ENCODE results near the gene GBGT1. TPM values are rescaled to one million over a fixed set of nuclear protein-coding genes. Genes with fewer than 3 reads are reported as not detected.

The GBGT1 gene
- total and polyA plus RNA-seq, 3 donors from 2014 or later, result 4.0 to 11.2 (median 5.6) TPM

DNA sequence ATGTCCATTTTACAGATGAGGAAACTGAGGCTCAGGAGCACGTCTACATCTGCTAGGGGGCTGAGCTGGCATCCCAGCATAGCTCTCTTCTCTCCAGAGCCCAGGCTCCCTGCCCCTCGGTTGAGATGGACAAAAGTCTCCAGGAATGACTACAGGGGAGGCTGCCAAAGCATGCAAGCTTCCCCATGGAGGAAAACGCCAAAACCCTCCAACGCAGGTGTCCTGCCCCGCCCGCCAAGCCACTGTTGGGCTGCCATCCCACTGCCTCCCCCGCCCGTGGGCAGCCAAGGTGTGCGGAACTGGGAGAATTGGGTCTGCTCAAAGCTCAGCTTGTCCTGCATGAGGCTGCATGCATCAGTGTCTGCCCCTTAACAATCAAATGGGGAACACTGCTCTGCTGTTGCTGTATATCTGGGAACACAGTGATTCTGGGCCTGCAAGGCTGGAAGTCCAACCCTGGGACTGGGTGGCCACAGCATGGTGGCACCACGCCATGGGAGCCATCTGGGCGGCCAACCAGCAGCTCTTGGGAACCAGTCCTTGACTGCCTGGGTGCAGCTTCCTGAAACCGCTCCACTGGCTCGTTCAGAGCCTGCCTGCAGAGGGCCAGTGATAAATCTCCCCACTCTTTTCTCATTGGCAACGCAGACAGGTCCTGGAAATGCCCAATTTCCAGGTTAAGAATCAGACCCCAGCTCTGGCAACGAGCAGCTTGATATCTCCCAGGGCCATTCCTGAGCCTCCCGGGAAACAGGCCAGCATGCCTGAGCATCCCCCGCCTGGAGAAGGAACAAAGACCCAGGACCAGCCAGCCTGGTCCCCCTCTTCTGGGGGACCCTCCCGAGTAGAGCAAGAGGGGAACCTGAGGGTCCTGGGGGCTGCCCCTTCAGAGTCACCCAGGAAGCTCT lies 46.2 kb downstream of the GBGT1 start:
- peak; percentile 64 for DNase-seq
- H3K36me3 ChIP-seq (ENCODE audit: low read depth, missing control alignments), result no peaks in the 10 kb centered on the region
- H3K4me1 ChIP-seq, result peaks cover 58% of the 10 kb centered on the region
- TF ChIP-seq POLR2A (IDR thresholded peaks at IDR 0.05), result no peak
- TF ChIP-seq, protein P1, sequence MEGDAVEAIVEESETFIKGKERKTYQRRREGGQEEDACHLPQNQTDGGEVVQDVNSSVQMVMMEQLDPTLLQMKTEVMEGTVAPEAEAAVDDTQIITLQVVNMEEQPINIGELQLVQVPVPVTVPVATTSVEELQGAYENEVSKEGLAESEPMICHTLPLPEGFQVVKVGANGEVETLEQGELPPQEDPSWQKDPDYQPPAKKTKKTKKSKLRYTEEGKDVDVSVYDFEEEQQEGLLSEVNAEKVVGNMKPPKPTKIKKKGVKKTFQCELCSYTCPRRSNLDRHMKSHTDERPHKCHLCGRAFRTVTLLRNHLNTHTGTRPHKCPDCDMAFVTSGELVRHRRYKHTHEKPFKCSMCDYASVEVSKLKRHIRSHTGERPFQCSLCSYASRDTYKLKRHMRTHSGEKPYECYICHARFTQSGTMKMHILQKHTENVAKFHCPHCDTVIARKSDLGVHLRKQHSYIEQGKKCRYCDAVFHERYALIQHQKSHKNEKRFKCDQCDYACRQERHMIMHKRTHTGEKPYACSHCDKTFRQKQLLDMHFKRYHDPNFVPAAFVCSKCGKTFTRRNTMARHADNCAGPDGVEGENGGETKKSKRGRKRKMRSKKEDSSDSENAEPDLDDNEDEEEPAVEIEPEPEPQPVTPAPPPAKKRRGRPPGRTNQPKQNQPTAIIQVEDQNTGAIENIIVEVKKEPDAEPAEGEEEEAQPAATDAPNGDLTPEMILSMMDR (IDR thresholded peaks at IDR 0.05), result no peak
- H3K4me3 ChIP-seq, result no peak overlapping the region
- WGBS, 2 donors, result 51 to 58% methylated on average over 10 to 17 of the region's 18 CpGs
- intact Hi-C loops (cut with DNase I; ENCODE audit: low total_unique reads), result no loop called here
- no peak overlapping the region for H3K27ac ChIP-seq
- no peaks in the 10 kb centered on the region for H3K27me3 ChIP-seq
- H3K9me3 ChIP-seq, result no peaks in the 10 kb centered on the region

DNA sequence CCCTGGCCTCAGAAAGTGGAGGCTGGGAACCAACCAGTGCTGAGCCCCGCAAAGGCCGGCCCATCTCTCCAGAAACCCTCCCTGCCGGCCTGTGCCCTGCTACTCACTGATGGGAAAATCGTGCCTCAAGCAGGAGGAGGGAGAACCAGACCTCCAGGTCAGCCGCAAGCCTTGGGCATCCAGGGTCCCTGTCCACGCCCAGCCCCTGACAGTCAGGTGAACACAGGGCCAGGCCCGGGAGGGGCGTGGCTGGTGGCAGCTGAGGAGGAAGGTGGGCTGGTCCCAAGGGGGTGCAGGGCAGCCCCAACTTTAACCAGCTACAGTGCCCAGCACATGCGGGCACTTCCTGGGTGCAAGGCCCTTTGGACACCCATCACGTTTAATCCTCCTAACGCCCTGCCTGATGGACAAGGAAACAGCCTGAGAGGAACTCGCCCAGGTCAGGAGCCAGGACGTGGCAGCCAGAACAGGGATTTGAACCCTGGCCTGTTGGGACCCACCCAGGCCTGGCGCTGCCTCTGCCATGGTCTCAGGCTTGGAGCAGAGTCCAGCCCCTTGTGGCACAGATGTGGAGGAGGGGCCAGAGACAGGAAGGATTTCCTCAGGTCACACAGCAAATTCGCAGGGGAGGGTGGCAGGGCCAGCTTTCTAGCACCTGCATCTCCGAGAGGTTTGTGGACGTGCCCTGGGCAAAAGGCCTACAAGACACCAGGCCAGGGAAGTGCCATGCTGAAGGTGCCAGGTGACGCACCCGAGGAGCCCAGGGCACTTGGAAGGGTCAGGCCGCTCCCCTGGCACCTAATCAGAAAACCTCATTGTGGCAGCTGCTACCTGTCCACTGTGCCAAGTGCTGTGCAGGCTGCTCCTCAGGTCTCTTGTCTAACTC lies 47.1 kb downstream of the GBGT1 start:
- peaks cover 56% of the 10 kb centered on the region for H3K4me1 ChIP-seq
- H3K27me3 ChIP-seq, result no peaks in the 10 kb centered on the region
- no peak for DNase-seq
- intact Hi-C loops (cut with DNase I; ENCODE audit: low total_unique reads), result no loop called here
- no peaks in the 10 kb centered on the region for H3K36me3 ChIP-seq (ENCODE audit: low read depth, missing control alignments)
- no peaks in the 10 kb centered on the region for H3K9me3 ChIP-seq
- no peak overlapping the region for H3K27ac ChIP-seq
- no peak for TF ChIP-seq POLR2A (IDR thresholded peaks at IDR 0.05)
- TF ChIP-seq, protein P1 (IDR thresholded peaks at IDR 0.05), result no peak
- 81 to 86% methylated on average over 7 to 20 of the region's 20 CpGs for WGBS, 2 donors
- no peak overlapping the region for H3K4me3 ChIP-seq

DNA sequence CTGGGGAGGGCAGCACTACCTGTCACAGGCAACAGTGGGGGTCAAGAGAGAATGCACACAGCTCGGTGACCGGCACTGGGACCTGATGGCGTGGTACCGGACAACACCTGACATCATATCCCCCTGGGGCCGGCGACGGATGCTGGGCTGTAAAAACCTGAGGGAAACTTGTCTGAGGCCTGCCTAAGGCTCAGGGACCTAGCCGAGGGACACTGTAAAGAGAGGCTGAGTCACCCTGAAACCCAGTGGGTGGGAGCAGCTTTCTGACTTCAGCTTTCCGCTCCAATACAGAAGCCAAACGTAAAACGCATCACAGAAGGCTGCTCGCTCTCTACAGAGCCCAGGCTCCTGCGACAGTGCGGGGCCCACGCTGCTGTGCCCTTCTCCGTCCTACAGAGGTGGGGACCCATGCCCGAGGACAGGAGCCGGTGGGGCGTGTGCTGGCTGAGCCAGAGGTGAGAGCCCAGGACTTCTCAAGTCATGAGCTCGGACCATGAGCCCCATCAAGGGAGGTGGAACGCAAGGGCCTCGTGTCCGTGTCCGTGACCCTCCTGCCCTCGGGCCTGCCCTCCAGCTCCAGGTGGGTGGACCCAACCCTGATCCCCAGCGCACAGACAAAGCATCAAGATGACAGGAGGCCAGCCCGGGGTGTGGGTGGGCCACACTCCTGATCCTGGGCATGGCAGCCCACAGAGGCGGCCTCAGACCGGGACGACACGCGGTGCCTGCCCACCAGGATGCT lies 47.9 kb downstream of the GBGT1 start:
- no peaks in the 10 kb centered on the region for H3K36me3 ChIP-seq (ENCODE audit: low read depth, missing control alignments)
- no peak for DNase-seq
- peaks cover 54% of the 10 kb centered on the region for H3K4me1 ChIP-seq
- H3K9me3 ChIP-seq, result no peaks in the 10 kb centered on the region
- no peak for TF ChIP-seq POLR2A (IDR thresholded peaks at IDR 0.05)
- TF ChIP-seq, protein P1 (IDR thresholded peaks at IDR 0.05), result no peak
- H3K27ac ChIP-seq, result no peak overlapping the region
- intact Hi-C loops (cut with DNase I; ENCODE audit: low total_unique reads), result no loop called here
- 84 to 88% methylated on average over 16 to 27 of the region's 32 CpGs for WGBS, 2 donors
- H3K4me3 ChIP-seq, result no peak overlapping the region
- no peaks in the 10 kb centered on the region for H3K27me3 ChIP-seq

DNA sequence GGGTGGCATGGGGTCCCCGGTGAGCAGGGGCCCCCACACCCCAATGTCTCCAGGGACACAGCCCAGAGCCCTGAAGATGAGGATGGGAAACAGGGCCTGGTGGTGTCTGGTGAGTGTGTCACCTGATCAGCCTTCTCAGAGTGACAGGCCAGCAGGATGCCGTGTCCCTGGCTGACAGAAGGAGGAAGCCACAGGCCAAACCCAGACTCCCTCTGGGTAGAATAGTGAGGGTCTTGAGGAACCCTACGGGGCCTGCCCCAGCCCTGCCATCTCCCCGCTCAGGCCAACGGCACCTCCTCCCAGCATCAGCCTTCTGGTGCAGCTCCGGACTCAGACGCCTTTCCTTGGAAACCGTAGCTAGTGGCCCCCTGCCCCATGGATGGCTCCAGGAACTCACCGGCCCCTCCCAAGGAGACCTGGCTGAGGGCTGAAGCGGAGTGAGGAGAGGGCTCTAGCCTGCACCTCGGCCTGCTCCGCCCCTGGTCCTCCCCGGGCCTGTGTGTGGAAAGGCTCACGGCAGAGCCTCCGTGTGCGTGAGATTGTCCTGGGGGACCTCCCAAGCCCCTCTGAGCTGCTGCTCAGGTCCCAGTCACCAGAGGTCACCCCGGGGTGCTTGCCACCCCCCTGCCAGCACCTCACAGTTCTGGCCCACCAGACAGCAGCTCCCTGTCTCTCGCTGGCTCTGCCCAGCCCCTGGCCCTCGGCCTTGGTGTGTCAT lies 48.7 kb downstream of the GBGT1 start:
- Histone ChIP-seq H3K4me1 (peaks cover 52% of the 10 kb centered on the region), H3K27ac (no peak overlapping the region), H3K4me3 (no peak overlapping the region), H3K27me3 (no peaks in the 10 kb centered on the region), H3K9me3 (no peaks in the 10 kb centered on the region), H3K36me3 (ENCODE audit: low read depth, missing control alignments) (no peaks in the 10 kb centered on the region)
- no peak for TF ChIP-seq POLR2A (IDR thresholded peaks at IDR 0.05)
- TF ChIP-seq, protein P1 (IDR thresholded peaks at IDR 0.05), result no peak
- intact Hi-C loops (cut with DNase I; ENCODE audit: low total_unique reads), result no loop called here
- no peak for DNase-seq
- WGBS, 2 donors, result 83 to 93% methylated on average over 8 to 19 of the region's 19 CpGs
